ENCODE measurements around the gene DESI2.
"Not testable (repeated sequence)": the region's sequence is repeated elsewhere in the genome, so short reads cannot be mapped to it uniquely, and the experiment has no call there.

Gene DESI2

DNA sequence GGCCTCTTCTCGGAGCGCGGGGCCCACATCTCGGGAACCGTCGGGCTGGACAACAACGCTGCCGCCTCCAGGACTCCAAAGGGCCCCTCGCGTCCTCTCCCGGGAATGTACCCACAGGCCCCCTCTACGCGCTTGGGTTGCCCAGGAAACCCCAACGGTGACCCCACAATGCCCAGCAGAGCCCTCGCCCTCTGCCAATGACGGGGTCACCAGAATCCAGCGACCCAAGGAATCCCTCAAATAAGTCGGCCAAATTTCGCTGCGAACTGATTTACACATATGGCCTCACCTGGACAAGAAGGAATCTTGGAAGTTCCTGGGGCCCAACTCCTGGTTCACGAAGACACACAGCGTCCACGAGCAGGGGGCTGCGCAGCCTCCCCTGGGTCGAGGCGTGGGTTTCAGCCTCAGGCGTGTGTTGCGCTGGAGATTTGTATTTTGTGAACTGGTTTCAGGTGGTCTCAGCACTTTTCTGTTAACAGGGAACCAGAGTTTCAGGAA, 78.1 kb downstream of the DESI2 start:
- DNase-seq (ENCODE audit: low read depth in 1 of 2, low spot score in 1 of 2): no peak
- TF ChIP-seq JUND (IDR thresholded peaks at IDR 0.05; ENCODE audit: low read depth): no peak
- in situ Hi-C loops (cut with HindIII; ENCODE audit: low pct_unique_long_range_greater_than_20kb, low sequenced_read_pairs): no loop called here

DNA sequence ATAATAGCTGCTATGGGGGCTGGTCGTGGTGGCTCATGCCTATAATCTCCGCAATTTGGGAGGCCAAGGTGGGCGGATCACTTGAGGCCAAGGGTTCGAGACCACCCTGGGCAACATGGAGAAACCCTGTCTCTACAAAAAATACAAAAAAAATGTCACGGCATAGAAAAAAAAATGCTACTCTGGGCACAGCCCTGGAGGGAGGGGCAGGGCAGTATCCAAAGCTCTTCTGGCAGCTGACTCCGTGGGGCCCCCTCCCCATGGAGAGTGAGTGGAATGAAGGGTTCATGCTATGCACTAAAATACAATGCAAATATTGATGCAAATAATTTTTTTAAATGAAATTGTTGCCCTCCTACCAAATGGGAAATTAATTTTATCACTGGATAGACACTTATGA, 78.7 kb downstream of the DESI2 start:
- no peak for DNase-seq (ENCODE audit: low read depth in 1 of 2, low spot score in 1 of 2)
- in situ Hi-C loops (cut with HindIII; ENCODE audit: low pct_unique_long_range_greater_than_20kb, low sequenced_read_pairs): no loop called here
- no peak for TF ChIP-seq JUND (IDR thresholded peaks at IDR 0.05; ENCODE audit: low read depth)

DNA sequence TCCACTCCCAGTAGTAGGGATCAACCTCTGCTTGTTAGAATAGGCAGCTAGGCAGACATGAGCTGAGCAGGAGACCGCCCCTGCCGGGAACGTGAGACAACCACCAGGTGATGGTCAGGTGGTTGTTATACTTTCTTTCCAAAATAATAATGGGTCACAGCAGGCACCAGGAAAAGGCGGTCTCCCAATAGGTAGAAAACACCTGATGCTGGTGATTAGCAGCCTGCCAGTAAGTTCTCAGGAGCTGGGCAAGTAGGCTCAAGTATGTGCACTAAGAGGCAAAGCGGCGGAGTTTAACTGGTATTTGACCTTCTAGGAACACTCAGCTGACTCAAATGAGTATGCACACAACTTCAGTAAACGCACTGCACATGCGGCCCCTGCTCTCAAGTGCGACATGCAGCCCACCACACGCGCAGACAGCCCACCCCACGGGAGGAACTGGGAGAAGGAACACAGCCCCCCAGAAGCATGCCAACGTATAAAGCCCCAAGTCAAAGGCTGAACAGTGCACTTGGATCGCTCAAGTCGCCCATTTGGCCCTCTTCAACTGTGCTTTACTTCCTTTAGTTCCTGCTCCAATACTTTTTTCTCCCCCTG, 80.0 kb downstream of the DESI2 start:
- in situ Hi-C loops (cut with HindIII; ENCODE audit: low pct_unique_long_range_greater_than_20kb, low sequenced_read_pairs): no loop called here
- no peak for DNase-seq (ENCODE audit: low read depth in 1 of 2, low spot score in 1 of 2)
- TF ChIP-seq JUND (IDR thresholded peaks at IDR 0.05; ENCODE audit: low read depth): no peak

DNA sequence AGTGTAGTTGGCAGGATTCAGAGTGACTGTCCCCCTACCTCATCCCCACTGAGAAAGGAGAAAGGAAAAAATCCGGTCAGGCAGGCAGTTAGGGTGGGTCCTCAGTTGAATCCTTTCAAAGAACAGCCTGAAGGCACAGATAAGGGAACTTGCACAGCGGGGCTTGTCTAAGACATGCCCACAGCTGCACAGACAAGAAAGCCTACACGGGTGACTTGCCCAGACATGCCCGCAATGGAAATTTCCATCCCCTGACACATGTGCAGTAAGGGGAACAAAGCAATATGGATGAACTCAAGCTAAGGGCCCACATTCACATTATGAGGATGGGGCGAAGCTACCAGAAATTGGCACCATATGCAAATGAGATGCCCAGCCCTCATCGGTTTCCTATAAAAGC, 82.5 kb downstream of the DESI2 start:
- TF ChIP-seq JUND (IDR thresholded peaks at IDR 0.05; ENCODE audit: low read depth): no peak
- DNase-seq (ENCODE audit: low read depth in 1 of 2, low spot score in 1 of 2): no peak
- in situ Hi-C loops (cut with HindIII; ENCODE audit: low pct_unique_long_range_greater_than_20kb, low sequenced_read_pairs): no loop called here

DNA sequence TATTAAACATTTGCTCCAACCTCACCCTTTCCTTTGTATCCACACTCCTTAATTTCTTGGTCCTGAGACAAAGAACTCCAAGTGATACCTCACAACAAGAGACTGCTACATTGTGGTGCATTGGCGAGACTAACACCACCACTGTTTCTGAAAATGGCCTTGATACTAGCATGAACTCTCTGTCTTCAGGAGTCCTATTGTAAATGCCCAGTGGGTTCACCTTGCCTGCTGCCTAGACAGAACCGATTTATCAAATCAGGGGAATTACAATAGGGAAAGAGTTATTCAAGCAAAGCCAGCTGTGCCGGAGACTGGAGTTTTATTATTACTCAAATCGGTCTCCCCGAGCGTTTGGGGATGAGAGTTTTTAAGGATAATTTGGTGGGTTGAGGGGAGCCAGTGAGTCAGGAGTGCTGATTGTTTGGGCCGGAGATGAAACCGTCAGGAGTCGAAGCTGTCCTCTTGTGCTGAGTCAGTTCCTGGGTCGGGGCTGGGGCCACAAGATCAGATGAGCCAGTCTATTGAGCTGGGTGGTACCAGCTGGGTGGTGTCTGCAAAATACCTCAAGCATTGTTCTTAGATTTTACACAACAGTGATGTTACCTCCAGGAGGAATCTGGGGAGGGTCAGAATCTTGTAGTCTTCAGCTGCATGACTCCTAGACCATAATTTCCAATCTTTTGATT, 83.1 kb downstream of the DESI2 start:
- TF ChIP-seq JUND (IDR thresholded peaks at IDR 0.05; ENCODE audit: low read depth): no peak
- in situ Hi-C loops (cut with HindIII; ENCODE audit: low pct_unique_long_range_greater_than_20kb, low sequenced_read_pairs): no loop called here
- no peak for DNase-seq (ENCODE audit: low read depth in 1 of 2, low spot score in 1 of 2)

DNA sequence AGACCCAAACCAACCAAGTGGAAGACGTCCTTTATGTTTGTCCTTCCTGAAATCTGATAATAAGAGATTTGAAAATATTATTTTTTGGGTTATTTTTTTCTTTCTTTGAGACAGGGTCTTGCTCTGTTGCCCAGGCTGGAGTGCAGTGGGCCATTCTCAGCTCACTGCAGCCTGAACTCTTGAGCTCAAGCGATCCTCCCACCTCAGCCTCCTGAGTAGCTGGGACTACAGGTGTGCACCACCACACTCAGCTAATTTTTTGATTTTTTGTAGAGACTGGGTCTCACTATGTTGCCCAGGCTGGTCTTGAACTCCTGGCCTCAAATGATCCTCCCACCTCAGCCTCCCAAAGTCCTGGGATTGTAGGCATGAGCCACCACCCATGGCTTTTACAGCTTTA, 86.2 kb downstream of the DESI2 start:
- DNase-seq (ENCODE audit: low read depth in 1 of 2, low spot score in 1 of 2); in situ Hi-C loops (cut with HindIII; ENCODE audit: low pct_unique_long_range_greater_than_20kb, low sequenced_read_pairs): not testable (repeated sequence)

DNA sequence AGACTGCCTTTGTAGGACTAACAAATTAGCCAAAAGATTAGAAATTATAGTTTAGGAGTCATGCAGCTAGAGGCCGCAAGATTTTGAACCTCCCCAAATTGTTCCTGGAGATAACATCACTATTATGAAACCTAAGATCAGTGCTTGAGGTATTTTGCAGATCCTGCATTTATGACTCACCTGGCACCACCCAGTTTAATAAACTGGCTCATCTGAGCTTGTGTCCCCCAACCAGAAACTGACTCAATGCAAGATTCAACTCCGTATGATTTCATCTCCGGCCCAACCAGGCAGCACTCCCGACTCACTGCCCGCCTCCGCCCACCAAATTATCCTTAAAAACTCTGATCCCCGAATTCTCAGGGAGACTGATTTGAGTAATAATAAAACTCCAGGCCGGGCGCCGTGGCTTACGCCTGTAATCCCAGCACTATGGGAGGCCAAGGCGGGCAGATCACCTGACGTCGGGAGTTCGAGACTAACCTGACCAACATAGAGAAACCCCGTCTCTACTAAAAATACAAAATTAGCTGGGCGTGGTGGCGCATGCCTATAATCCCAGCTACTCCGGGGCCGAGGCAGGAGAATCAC, 87.2 kb downstream of the DESI2 start:
- DNase-seq (ENCODE audit: low read depth in 1 of 2, low spot score in 1 of 2); in situ Hi-C loops (cut with HindIII; ENCODE audit: low pct_unique_long_range_greater_than_20kb, low sequenced_read_pairs): not testable (repeated sequence)

DNA sequence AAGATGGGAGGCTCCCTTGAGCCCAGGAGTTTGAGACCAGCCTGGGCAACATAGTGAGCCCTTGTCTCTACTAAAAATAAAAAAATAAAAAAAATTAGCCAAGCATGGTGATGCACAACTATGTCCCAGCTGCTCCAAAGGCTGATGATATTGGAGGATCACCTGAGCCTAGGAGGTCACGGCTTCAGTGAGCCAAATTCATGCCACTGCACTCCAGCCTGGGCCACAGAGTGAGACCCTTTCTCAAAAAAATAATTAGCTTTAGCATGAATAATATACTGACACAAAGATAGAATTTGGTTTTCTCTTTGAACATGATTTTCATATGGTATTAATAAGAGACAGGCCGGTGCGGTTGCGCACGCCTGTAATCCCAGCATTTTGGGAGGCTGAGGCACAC, 88.8 kb downstream of the DESI2 start:
- no peak for TF ChIP-seq JUND (IDR thresholded peaks at IDR 0.05; ENCODE audit: low read depth)
- DNase-seq (ENCODE audit: low read depth in 1 of 2, low spot score in 1 of 2): no peak
- in situ Hi-C loops (cut with HindIII; ENCODE audit: low pct_unique_long_range_greater_than_20kb, low sequenced_read_pairs): no loop called here

DNA sequence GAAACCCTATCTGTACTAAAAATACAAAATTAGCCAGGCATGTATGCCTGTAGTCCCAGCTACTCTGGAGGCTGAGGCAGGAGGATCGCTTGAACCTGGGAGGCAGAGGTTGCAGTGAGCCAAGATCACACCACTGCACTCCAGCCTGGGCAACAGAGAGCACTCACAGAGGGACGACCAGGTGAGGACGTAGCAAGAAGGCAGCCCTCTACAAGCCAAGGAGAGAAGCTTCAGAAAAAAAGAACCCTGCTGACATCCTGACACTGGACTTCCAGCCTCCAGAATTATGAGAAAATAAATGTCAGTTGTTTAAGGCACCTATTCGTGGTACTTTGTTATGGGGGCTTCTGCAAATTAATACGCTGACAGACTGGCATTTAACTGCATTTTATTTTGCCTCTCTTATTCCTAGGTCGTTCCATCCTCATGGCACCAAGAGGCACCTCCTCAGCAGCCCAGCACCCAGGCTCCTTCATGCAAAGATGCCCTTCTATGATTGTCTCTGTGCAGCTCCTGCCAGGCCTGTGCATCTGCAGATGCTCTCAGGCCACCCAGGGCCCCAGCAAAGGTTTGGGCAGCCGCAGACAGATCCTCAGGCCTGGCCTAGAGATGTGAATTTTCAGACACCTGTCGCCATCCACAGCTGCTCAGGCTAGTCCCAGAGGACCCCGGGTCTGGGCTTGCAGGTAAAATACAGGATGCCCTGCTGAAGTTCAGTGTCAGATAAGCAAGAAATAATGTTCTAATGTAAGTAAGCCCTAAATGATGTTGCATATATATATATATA, 96.5 kb downstream of the DESI2 start:
- in situ Hi-C loops (cut with HindIII; ENCODE audit: low pct_unique_long_range_greater_than_20kb, low sequenced_read_pairs): no loop called here

DNA sequence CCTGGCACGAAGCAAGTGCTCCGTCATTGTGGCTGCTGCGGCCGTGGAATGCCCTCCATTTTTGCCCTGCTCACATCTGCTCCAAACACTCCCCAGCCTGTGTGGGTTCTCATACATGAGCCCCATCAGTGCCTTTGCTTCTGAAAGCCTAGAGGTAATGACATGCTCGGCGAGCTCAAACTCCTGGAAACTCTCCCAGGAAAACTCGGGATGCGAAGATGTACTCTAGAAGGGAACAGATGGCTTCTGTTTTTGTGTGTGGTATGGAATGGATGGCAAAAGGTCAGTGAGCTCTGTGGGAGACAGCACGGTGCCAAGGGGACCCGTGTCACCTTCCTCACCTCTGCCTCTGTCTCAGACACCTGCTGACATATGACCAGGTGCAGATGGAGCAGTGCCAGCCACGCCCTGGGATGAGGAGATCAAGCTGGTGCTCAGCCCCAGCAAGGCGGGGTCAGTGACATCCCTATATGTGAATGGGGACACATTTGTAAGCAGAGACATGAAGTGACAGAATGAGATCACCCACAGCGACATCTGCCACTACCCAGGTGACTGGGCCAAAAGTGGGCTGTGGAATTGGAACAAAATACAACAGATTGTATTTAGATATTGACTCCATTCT, 98.5 kb downstream of the DESI2 start:
- TF ChIP-seq JUND (IDR thresholded peaks at IDR 0.05; ENCODE audit: low read depth): no peak
- in situ Hi-C loops (cut with HindIII; ENCODE audit: low pct_unique_long_range_greater_than_20kb, low sequenced_read_pairs): no loop called here
- DNase-seq (ENCODE audit: low read depth in 1 of 2, low spot score in 1 of 2): no peak

More for the DNA sequence above, 96.5 kb downstream of the DESI2 start:
- no peak for TF ChIP-seq JUND (IDR thresholded peaks at IDR 0.05; ENCODE audit: low read depth)
- DNase-seq (ENCODE audit: low read depth in 1 of 2, low spot score in 1 of 2): no peak

DNA sequence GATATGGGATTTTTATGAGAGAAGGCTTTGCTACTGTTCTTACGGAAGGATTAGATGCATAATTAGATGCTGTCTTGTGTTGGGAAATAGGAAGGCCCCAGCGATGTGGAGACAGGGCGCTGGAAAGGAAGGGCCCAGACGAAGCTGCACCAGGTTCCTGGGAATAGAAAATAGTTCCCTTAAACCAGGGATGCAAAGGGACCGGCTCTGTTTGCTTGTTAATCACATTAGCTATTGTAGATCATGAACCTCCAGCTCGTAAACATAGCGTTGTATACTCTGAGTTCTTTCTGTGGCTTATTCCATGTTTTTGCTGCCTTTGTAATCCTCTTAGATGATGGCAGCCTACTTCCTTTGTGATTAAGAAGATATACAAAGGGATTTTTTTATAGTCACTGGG, 102.7 kb downstream of the DESI2 start:
- no peak for TF ChIP-seq JUND (IDR thresholded peaks at IDR 0.05; ENCODE audit: low read depth)
- in situ Hi-C loops (cut with HindIII; ENCODE audit: low pct_unique_long_range_greater_than_20kb, low sequenced_read_pairs): no loop called here
- no peak for DNase-seq (ENCODE audit: low read depth in 1 of 2, low spot score in 1 of 2)

DNA sequence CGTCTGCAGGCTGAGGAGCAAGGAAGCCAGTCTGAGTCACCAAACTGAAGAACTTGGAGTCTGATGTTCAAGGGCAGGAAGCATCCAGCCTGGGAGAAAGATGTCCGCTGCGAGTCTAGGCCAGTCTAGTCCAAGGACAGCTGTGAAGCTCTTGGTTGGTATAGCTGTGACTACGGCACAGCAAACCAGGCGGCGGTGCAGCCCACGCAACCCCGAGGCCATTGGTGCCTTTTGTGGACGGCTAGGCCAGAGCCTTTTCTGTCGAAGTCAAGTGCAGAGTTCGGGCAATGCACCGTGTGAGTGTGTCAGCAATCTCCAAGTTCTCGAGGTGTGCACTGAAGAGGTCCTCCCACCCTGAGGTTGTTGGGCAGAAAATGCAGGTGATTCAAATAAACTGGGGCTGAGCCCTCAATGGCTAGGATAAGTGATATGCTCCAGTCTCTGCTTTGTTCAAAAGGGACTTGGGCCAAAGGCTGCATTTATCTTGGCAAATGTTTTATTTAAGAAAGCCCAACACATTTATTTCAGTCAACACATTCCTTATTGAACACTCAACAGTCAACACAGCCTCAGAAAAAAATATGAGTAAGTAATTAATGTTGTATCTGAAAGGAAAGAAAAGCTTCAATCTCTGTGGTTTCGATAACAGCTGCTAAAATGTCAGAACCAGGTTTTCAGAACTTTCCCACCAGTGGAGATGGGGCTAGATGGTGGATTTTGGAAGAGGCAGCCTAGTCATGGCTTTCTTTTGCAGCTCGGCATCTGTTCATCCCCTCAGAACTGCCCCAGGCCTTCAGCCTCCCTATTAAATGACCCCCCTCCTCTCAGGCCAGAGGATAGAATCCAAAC, 104.4 kb downstream of the DESI2 start:
- DNase-seq (ENCODE audit: low read depth in 1 of 2, low spot score in 1 of 2): peak; percentile 27 to 76
- in situ Hi-C loops (cut with HindIII; ENCODE audit: low pct_unique_long_range_greater_than_20kb, low sequenced_read_pairs): no loop called here
- TF ChIP-seq JUND (IDR thresholded peaks at IDR 0.05; ENCODE audit: low read depth): no peak
